ENCODE measurements around the gene DPYSL4.

Gene DPYSL4

GRCh38 chr10:132240156-132240555 is 53.4 kb downstream of the DPYSL4 start:
- no peaks in the 10 kb centered on the region for H3K27me3 ChIP-seq (ENCODE audit: insufficient read depth, low read length)

GRCh38 chr10:132240581-132240980 is 53.8 kb downstream of the DPYSL4 start:
- Histone ChIP-seq H3K4me1 (ENCODE audit: insufficient read depth, low read length) (no peaks in the 10 kb centered on the region), H3K9ac (ENCODE audit: low read depth, low read length) (no peak overlapping the region), H3K9me3 (ENCODE audit: insufficient read depth, low read depth, low read length) (no peaks in the 10 kb centered on the region), H3K27ac (ENCODE audit: low read length) (no peak overlapping the region), H3K36me3 (ENCODE audit: insufficient read depth, low read depth, low read length) (no peaks in the 10 kb centered on the region), H3K27me3 (ENCODE audit: insufficient read depth, low read length) (no peaks in the 10 kb centered on the region), H3K4me3 (ENCODE audit: low read length) (no peak overlapping the region)

More at GRCh38 chr10:132240156-132240555, 53.4 kb downstream of the DPYSL4 start:
- H3K4me1 ChIP-seq (ENCODE audit: insufficient read depth, low read length): no peaks in the 10 kb centered on the region
- no peaks in the 10 kb centered on the region for H3K9me3 ChIP-seq (ENCODE audit: insufficient read depth, low read depth, low read length)
- no peak overlapping the region for H3K27ac ChIP-seq (ENCODE audit: low read length)
- H3K9ac ChIP-seq (ENCODE audit: low read depth, low read length): no peak overlapping the region
- H3K4me3 ChIP-seq (ENCODE audit: low read length): no peak overlapping the region
- H3K36me3 ChIP-seq (ENCODE audit: insufficient read depth, low read depth, low read length): no peaks in the 10 kb centered on the region

- no peaks in the 10 kb centered on the region for H3K4me1 ChIP-seq (ENCODE audit: insufficient read depth, low read length)
- no peak overlapping the region for H3K4me3 ChIP-seq (ENCODE audit: low read length)
These were observed 54.3 kb downstream of the DPYSL4 start for GRCh38 chr10:132241086-132241485.

GRCh38 chr10:132241496-132241895 is 54.7 kb downstream of the DPYSL4 start:
- no peaks in the 10 kb centered on the region for H3K27me3 ChIP-seq (ENCODE audit: insufficient read depth, low read length)

More at GRCh38 chr10:132241086-132241485, 54.3 kb downstream of the DPYSL4 start:
- Histone ChIP-seq H3K9ac (ENCODE audit: low read depth, low read length) (no peak overlapping the region), H3K36me3 (ENCODE audit: insufficient read depth, low read depth, low read length) (no peaks in the 10 kb centered on the region), H3K27me3 (ENCODE audit: insufficient read depth, low read length) (no peaks in the 10 kb centered on the region), H3K27ac (ENCODE audit: low read length) (no peak overlapping the region), H3K9me3 (ENCODE audit: insufficient read depth, low read depth, low read length) (no peaks in the 10 kb centered on the region)

GRCh38 chr10:132242103-132242840 is 55.5 kb downstream of the DPYSL4 start:
- Histone ChIP-seq H3K27me3 (ENCODE audit: insufficient read depth, low read length) (no peaks in the 10 kb centered on the region), H3K36me3 (ENCODE audit: insufficient read depth, low read depth, low read length) (no peaks in the 10 kb centered on the region), H3K27ac (ENCODE audit: low read length) (no peak overlapping the region), H3K9me3 (ENCODE audit: insufficient read depth, low read depth, low read length) (no peaks in the 10 kb centered on the region), H3K9ac (ENCODE audit: low read depth, low read length) (no peak overlapping the region), H3K4me3 (ENCODE audit: low read length) (no peak overlapping the region), H3K4me1 (ENCODE audit: insufficient read depth, low read length) (no peaks in the 10 kb centered on the region)

More at GRCh38 chr10:132241496-132241895, 54.7 kb downstream of the DPYSL4 start:
- Histone ChIP-seq H3K9ac (ENCODE audit: low read depth, low read length) (no peak overlapping the region), H3K27ac (ENCODE audit: low read length) (no peak overlapping the region), H3K4me3 (ENCODE audit: low read length) (no peak overlapping the region), H3K4me1 (ENCODE audit: insufficient read depth, low read length) (no peaks in the 10 kb centered on the region), H3K36me3 (ENCODE audit: insufficient read depth, low read depth, low read length) (no peaks in the 10 kb centered on the region), H3K9me3 (ENCODE audit: insufficient read depth, low read depth, low read length) (no peaks in the 10 kb centered on the region)

GRCh38 chr10:132243141-132243540 is 56.4 kb downstream of the DPYSL4 start:
- no peaks in the 10 kb centered on the region for H3K27me3 ChIP-seq (ENCODE audit: insufficient read depth, low read length)
- H3K4me3 ChIP-seq (ENCODE audit: low read length): no peak overlapping the region
- H3K27ac ChIP-seq (ENCODE audit: low read length): no peak overlapping the region
- no peak overlapping the region for H3K9ac ChIP-seq (ENCODE audit: low read depth, low read length)
- no peaks in the 10 kb centered on the region for H3K36me3 ChIP-seq (ENCODE audit: insufficient read depth, low read depth, low read length)
- H3K4me1 ChIP-seq (ENCODE audit: insufficient read depth, low read length): no peaks in the 10 kb centered on the region
- no peaks in the 10 kb centered on the region for H3K9me3 ChIP-seq (ENCODE audit: insufficient read depth, low read depth, low read length)

GRCh38 chr10:132243626-132244025 is 56.9 kb downstream of the DPYSL4 start:
- Histone ChIP-seq H3K27me3 (ENCODE audit: insufficient read depth, low read length) (no peaks in the 10 kb centered on the region), H3K9ac (ENCODE audit: low read depth, low read length) (no peak overlapping the region), H3K36me3 (ENCODE audit: insufficient read depth, low read depth, low read length) (no peaks in the 10 kb centered on the region), H3K4me3 (ENCODE audit: low read length) (no peak overlapping the region), H3K27ac (ENCODE audit: low read length) (no peak overlapping the region), H3K4me1 (ENCODE audit: insufficient read depth, low read length) (no peaks in the 10 kb centered on the region), H3K9me3 (ENCODE audit: insufficient read depth, low read depth, low read length) (no peaks in the 10 kb centered on the region)

- no peaks in the 10 kb centered on the region for H3K9me3 ChIP-seq (ENCODE audit: insufficient read depth, low read depth, low read length)
These were observed 58.3 kb downstream of the DPYSL4 start for GRCh38 chr10:132245056-132245455.

GRCh38 chr10:132246296-132246695 is 59.5 kb downstream of the DPYSL4 start:
- H3K9me3 ChIP-seq (ENCODE audit: insufficient read depth, low read depth, low read length): no peaks in the 10 kb centered on the region
- H3K36me3 ChIP-seq (ENCODE audit: insufficient read depth, low read depth, low read length): no peaks in the 10 kb centered on the region

More at GRCh38 chr10:132245056-132245455, 58.3 kb downstream of the DPYSL4 start:
- Histone ChIP-seq H3K27me3 (ENCODE audit: insufficient read depth, low read length) (no peaks in the 10 kb centered on the region), H3K9ac (ENCODE audit: low read depth, low read length) (no peak overlapping the region), H3K4me1 (ENCODE audit: insufficient read depth, low read length) (no peaks in the 10 kb centered on the region), H3K36me3 (ENCODE audit: insufficient read depth, low read depth, low read length) (no peaks in the 10 kb centered on the region), H3K27ac (ENCODE audit: low read length) (no peak overlapping the region), H3K4me3 (ENCODE audit: low read length) (no peak overlapping the region)

GRCh38 chr10:132247943-132248342 is 61.2 kb downstream of the DPYSL4 start:
- no peaks in the 10 kb centered on the region for H3K4me1 ChIP-seq (ENCODE audit: insufficient read depth, low read length)
- no peaks in the 10 kb centered on the region for H3K36me3 ChIP-seq (ENCODE audit: insufficient read depth, low read depth, low read length)
- H3K9ac ChIP-seq (ENCODE audit: low read depth, low read length): no peak overlapping the region
- no peak overlapping the region for H3K4me3 ChIP-seq (ENCODE audit: low read length)
- 0 out of 2 replicates have a peak, but pooled peaks cover 2% of the 10 kb centered on the region for H3K27me3 ChIP-seq (ENCODE audit: insufficient read depth, low read length)
- H3K9me3 ChIP-seq (ENCODE audit: insufficient read depth, low read depth, low read length): no peaks in the 10 kb centered on the region
- H3K27ac ChIP-seq (ENCODE audit: low read length): no peak overlapping the region

More at GRCh38 chr10:132246296-132246695, 59.5 kb downstream of the DPYSL4 start:
- H3K27me3 ChIP-seq (ENCODE audit: insufficient read depth, low read length): no peaks in the 10 kb centered on the region
- H3K27ac ChIP-seq (ENCODE audit: low read length): no peak overlapping the region
- H3K4me1 ChIP-seq (ENCODE audit: insufficient read depth, low read length): no peaks in the 10 kb centered on the region
- no peak overlapping the region for H3K9ac ChIP-seq (ENCODE audit: low read depth, low read length)
- H3K4me3 ChIP-seq (ENCODE audit: low read length): no peak overlapping the region

GRCh38 chr10:132248455-132249225 is 61.9 kb downstream of the DPYSL4 start:
- no peak overlapping the region for H3K27ac ChIP-seq (ENCODE audit: low read length)
- H3K27me3 ChIP-seq (ENCODE audit: insufficient read depth, low read length): 0 out of 2 replicates have a peak, but pooled peaks cover 4% of the 10 kb centered on the region
- H3K9ac ChIP-seq (ENCODE audit: low read depth, low read length): peak overlapping the region; percentile 32; the same call in 1 of the 2 replicates
- peak overlapping the region; percentile 76 for H3K4me3 ChIP-seq (ENCODE audit: low read length)
- no peaks in the 10 kb centered on the region for H3K4me1 ChIP-seq (ENCODE audit: insufficient read depth, low read length)
- no peaks in the 10 kb centered on the region for H3K9me3 ChIP-seq (ENCODE audit: insufficient read depth, low read depth, low read length)
- H3K36me3 ChIP-seq (ENCODE audit: insufficient read depth, low read depth, low read length): no peaks in the 10 kb centered on the region
